IMR-90 (cell line): ENCODE data around the gene CLDN7. TPM values are rescaled to one million over a fixed set of nuclear protein-coding genes. Genes with fewer than 3 reads are reported as not detected.

ENCODE experiments used
- ATAC-seq: fragments of 200-7000 bp; cut with Tn5 transposase; 2 replicates; pipeline ENCODE4 v1.9.1; 2020; ENCODE audit warnings: low read depth, mild to moderate bottlenecking, moderate library complexity
- BruUV-seq: library from RNA; stranded (reverse); fragments of 400-500 nt; replicated peaks from 2 replicates; lab custom pipeline; 2021; lab: Mats Ljungman, UMichigan
- CTCF ChIA-PET: fragments of 300-600 bp; formaldehyde crosslinking; extraction: SDS; loops from one replicate; lab custom pipeline; 2021; ENCODE audit warnings: antibody characterized with exemption; lab: Yijun Ruan, JAX
- POLR2A ChIA-PET: fragments of 300-600 bp; sonication (Branson Sonifier 250); formaldehyde crosslinking; loops from one replicate; lab custom pipeline; 2022; ENCODE audit warnings: antibody characterized with exemption; ENCODE audit not compliant: unreplicated experiment; lab: Charles Lee
- DNase-seq: peaks from one replicate; pipeline ENCODE4 v3.0.0; 2013
- H2AFZ ChIP-seq: replicated peaks from 2 replicates; pipeline ENCODE3; 2013; ENCODE audit warnings: low read length, mild to moderate bottlenecking; ENCODE audit not compliant: poor library complexity
- H2AK5ac ChIP-seq: 2 replicates; pipeline ENCODE4 v1.6.1; 2013; ENCODE audit warnings: low read depth, low read length, inconsistent platforms
- H2AK9ac ChIP-seq: replicated peaks from 2 replicates; pipeline ENCODE3; 2013; ENCODE audit warnings: mild to moderate bottlenecking, low read depth, low read length, moderate library complexity; ENCODE audit not compliant: poor library complexity
- H2BK120ac ChIP-seq: 2 replicates; pipeline ENCODE4 v1.6.1; 2013; ENCODE audit warnings: low read depth, low read length, inconsistent platforms
- H2BK15ac ChIP-seq: 3 replicates; pipeline ENCODE4 v1.6.1; 2013; ENCODE audit warnings: low read depth, low read length, inconsistent platforms
- H2BK20ac ChIP-seq: 2 replicates; pipeline ENCODE4 v1.6.1; 2013; ENCODE audit warnings: low read depth, mild to moderate bottlenecking, inconsistent platforms, low read length, moderate library complexity
- H2BK5ac ChIP-seq: 2 replicates; pipeline ENCODE4 v1.6.1; 2013; ENCODE audit warnings: mild to moderate bottlenecking, low read depth, low read length, inconsistent platforms; ENCODE audit not compliant: poor library complexity, severe bottlenecking
- H3K14ac ChIP-seq: replicated peaks from 2 replicates; pipeline ENCODE4 v1.6.1; 2013; ENCODE audit warnings: low read depth, low read length, inconsistent platforms
- H3K18ac ChIP-seq: 2 replicates; pipeline ENCODE4 v1.6.1; 2013; ENCODE audit warnings: low read depth, low read length, control low read depth
- H3K23ac ChIP-seq: 2 replicates; pipeline ENCODE4 v1.6.1; 2013; ENCODE audit warnings: low read depth, low read length, inconsistent platforms
- H3K27ac ChIP-seq: 2 replicates; pipeline ENCODE4 v1.5.1; 2013; ENCODE audit warnings: mild to moderate bottlenecking, control low read depth, low read length; ENCODE audit not compliant: insufficient read depth
- H3K27me3 ChIP-seq: 2 replicates; pipeline ENCODE4 v1.6.1; 2013; ENCODE audit warnings: low read length; ENCODE audit not compliant: control insufficient read depth, insufficient read depth
- H3K36me3 ChIP-seq: 2 replicates; pipeline ENCODE4 v1.6.1; 2013; ENCODE audit warnings: low read length, mixed read lengths; ENCODE audit not compliant: control insufficient read depth, insufficient read depth
- H3K4ac ChIP-seq: 2 replicates; pipeline ENCODE4 v1.6.1; 2013; ENCODE audit warnings: low read depth, low read length, inconsistent platforms
- H3K4me1 ChIP-seq: 2 replicates; pipeline ENCODE4 v1.6.1; 2013; ENCODE audit warnings: low read length, mixed read lengths; ENCODE audit not compliant: control insufficient read depth, insufficient read depth
- H3K4me2 ChIP-seq: 2 replicates; pipeline ENCODE4 v1.6.1; 2013; ENCODE audit warnings: low read depth, mild to moderate bottlenecking, control low read depth, low read length, moderate library complexity
- H3K4me3 ChIP-seq: 2 replicates; pipeline ENCODE4 v1.5.1; 2013; ENCODE audit warnings: low read depth, mild to moderate bottlenecking, control low read depth, low read length, moderate library complexity; ENCODE audit not compliant: insufficient read depth
- H3K56ac ChIP-seq: 2 replicates; pipeline ENCODE4 v1.6.1; 2013; ENCODE audit warnings: low read length, inconsistent platforms; ENCODE audit not compliant: insufficient read depth; ENCODE audit errors: extremely low read depth
- H3K79me1 ChIP-seq, 2 experiments: 2 replicates each; pipeline ENCODE4 v1.6.1; 2013; ENCODE audit warnings: low read length in 2 of 2, inconsistent platforms in 1 of 2, low read depth in 1 of 2
- H3K9ac ChIP-seq: 2 replicates; pipeline ENCODE4 v1.6.1; 2013; ENCODE audit warnings: low read depth, low read length, control low read depth
- H3K9me1 ChIP-seq: 2 replicates; pipeline ENCODE4 v1.6.1; 2013; ENCODE audit warnings: low read length, inconsistent platforms; ENCODE audit not compliant: insufficient read depth
- H3K9me3 ChIP-seq: 2 replicates; pipeline ENCODE4 v1.6.1; 2013; ENCODE audit warnings: low read length; ENCODE audit not compliant: control insufficient read depth, insufficient read depth
- H4K20me1 ChIP-seq: 2 replicates; pipeline ENCODE4 v1.6.1; 2013; ENCODE audit warnings: low read length, inconsistent platforms; ENCODE audit not compliant: insufficient read depth
- H4K5ac ChIP-seq: 2 replicates; pipeline ENCODE4 v1.6.1; 2013; ENCODE audit warnings: mild to moderate bottlenecking, low read depth, low read length, control low read depth
- H4K8ac ChIP-seq, 2 experiments: 2 replicates each; pipeline ENCODE4 v1.6.1; 2013; ENCODE audit warnings: low read depth in 2 of 2, low read length in 2 of 2, control low read depth in 1 of 2, inconsistent platforms in 1 of 2
- H4K91ac ChIP-seq: 2 replicates; pipeline ENCODE4 v1.6.1; 2013; ENCODE audit warnings: low read depth, low read length, inconsistent platforms; ENCODE audit not compliant: insufficient read depth
- BHLHE40 ChIP-seq: fragments of 150-350 bp; IDR thresholded peaks from 2 replicates; pipeline ENCODE4 v1.6.1; 2016; ENCODE audit warnings: mild to moderate bottlenecking, low read depth, low read length
- CEBPB ChIP-seq: IDR thresholded peaks from 2 replicates; pipeline ENCODE4 v1.6.1; 2012; ENCODE audit warnings: low read depth, low read length, improper control_type of control experiment
- CHD1 ChIP-seq: IDR thresholded peaks from 2 replicates; pipeline ENCODE4 v1.6.1; 2012; ENCODE audit warnings: low read depth, low read length, improper control_type of control experiment
- CTCF ChIP-seq: conservative IDR thresholded peaks from 2 replicates; pipeline ENCODE4 v1.5.1; 2012; ENCODE audit warnings: mild to moderate bottlenecking, low read depth, low read length, improper control_type of control experiment
- ELK1 ChIP-seq: fragments of 150-350 bp; IDR thresholded peaks from 2 replicates; pipeline ENCODE4 v1.6.1; 2016; ENCODE audit warnings: low read depth, mild to moderate bottlenecking, low read length, moderate library complexity, borderline replicate concordance
- FOS ChIP-seq: fragments of 150-350 bp; IDR thresholded peaks from 2 replicates; pipeline ENCODE4 v1.6.1; 2016; ENCODE audit warnings: low read depth, low read length
- MAFK ChIP-seq: IDR thresholded peaks from 2 replicates; pipeline ENCODE4 v1.6.1; 2012; ENCODE audit warnings: low read depth, low read length, improper control_type of control experiment
- MAZ ChIP-seq: IDR thresholded peaks from 2 replicates; pipeline ENCODE4 v1.6.1; 2012; ENCODE audit warnings: low read depth, mild to moderate bottlenecking, low read length, improper control_type of control experiment, moderate library complexity, borderline replicate concordance
- MXI1 ChIP-seq: IDR thresholded peaks from 2 replicates; pipeline ENCODE4 v1.6.1; 2012; ENCODE audit warnings: low read depth, mild to moderate bottlenecking, low read length, moderate library complexity, borderline replicate concordance
- NFE2L2 ChIP-seq: fragments of 150-350 bp; IDR thresholded peaks from 2 replicates; pipeline ENCODE4 v1.6.1; 2016; ENCODE audit warnings: low read depth, mild to moderate bottlenecking, low read length
- POLR2A ChIP-seq: IDR thresholded peaks from 2 replicates; pipeline ENCODE4 v1.6.1; 2012; ENCODE audit warnings: mild to moderate bottlenecking, low read depth, low read length
- RAD21 ChIP-seq: IDR thresholded peaks from 2 replicates; pipeline ENCODE4 v1.6.1; 2012; ENCODE audit warnings: low read length, improper control_type of control experiment
- RCOR1 ChIP-seq: IDR thresholded peaks from 2 replicates; pipeline ENCODE4 v1.6.1; 2012; ENCODE audit warnings: mild to moderate bottlenecking, low read length, improper control_type of control experiment; ENCODE audit not compliant: insufficient replicate concordance
- RFX5 ChIP-seq: IDR thresholded peaks from 2 replicates; pipeline ENCODE4 v1.8.0; 2012; ENCODE audit warnings: low read depth, mild to moderate bottlenecking, low read length, moderate library complexity
- SMC3 ChIP-seq: fragments of 150-350 bp; IDR thresholded peaks from 2 replicates; pipeline ENCODE4 v1.6.1; 2016; ENCODE audit warnings: low read depth, mild to moderate bottlenecking, antibody characterized with exemption, low read length, moderate library complexity
- USF2 ChIP-seq: fragments of 150-350 bp; IDR thresholded peaks from 2 replicates; pipeline ENCODE4 v1.6.1; 2017; ENCODE audit warnings: mild to moderate bottlenecking, antibody characterized with exemption, low read length, low read depth
- WGBS, 2 experiments: methylation state at CpG; one replicate each; pipeline versions ENCODE4 v1.1.5 to v1.1.7; 2013; ENCODE audit warnings: missing lambda C conversion rate in 2 of 2; ENCODE audit not compliant: insufficient read length in 1 of 2; ENCODE audit errors: extremely low coverage in 2 of 2; 5-methylcytosine and 5-hydroxymethylcytosine counted together
- dilution Hi-C: fragments of 300-500 bp; cut with HindIII; formaldehyde crosslinking; loops from one replicate; pipeline ENCODE4 v1.14.3; 2018; ENCODE audit warnings: low sequenced_read_pairs; ENCODE audit not compliant: unreplicated experiment
- in situ Hi-C: fragments of 300-500 bp; cut with MboI; formaldehyde crosslinking; loops from 3 replicates; pipeline ENCODE4 v1.14.3; 2019; ENCODE audit warnings: low sequenced_read_pairs, inconsistent platforms, mixed read lengths
- intact Hi-C: fragments of 100-400 bp; cut with micrococcal nuclease; formaldehyde crosslinking; loops from 2 replicates; pipeline ENCODE4 v1.10.0; 2022
- polyA plus RNA-seq, 3 experiments: library from polyadenylated mRNA; depleted of rRNA; stranded (reverse); fragments of >200 nt; gene quantifications; 2 replicates each; pipeline ENCODE4 v1.2.3, GENCODE V29; 2012; ENCODE audit warnings: low replicate concordance in 1 of 3
- total RNA-seq: library from RNA; depleted of rRNA; stranded (reverse); fragments of >200 nt; gene quantifications from 2 replicates; pipeline ENCODE4 v1.2.3, GENCODE V29; 2012

Gene CLDN7
- total and polyA plus RNA-seq, 2 of the 4 experiments (the other 2 are of a cell fraction): 1.4 TPM

- Histone ChIP-seq H3K4me3 (no peak overlapping the region), H3K4me2 (no peak overlapping the region), H2BK15ac (no peak overlapping the region), H3K4me1 (peaks cover 5% of the 10 kb centered on the region; the same call in 1 of the 2 replicates), H2BK5ac (no peak overlapping the region), H3K9me3 (no peaks in the 10 kb centered on the region), H3K27me3 (no peaks in the 10 kb centered on the region), H3K18ac (no peak overlapping the region), H4K20me1 (peaks cover 32% of the 10 kb centered on the region), H4K8ac (no peak overlapping the region), H3K79me1 (peaks cover 8 to 76% of the 10 kb centered on the region in 2 experiments), H2AK9ac (no peak overlapping the region), H3K27ac (no peak overlapping the region), H2BK120ac (no peak overlapping the region), H4K5ac (no peak overlapping the region), H3K9me1 (0 out of 2 replicates have a peak, but pooled peaks cover 7% of the 10 kb centered on the region), H3K9ac (no peak overlapping the region), H2AK5ac (no peak overlapping the region), H3K36me3 (peaks cover 89% of the 10 kb centered on the region), H3K4ac (no peak overlapping the region), H3K14ac (no peak overlapping the region), H3K56ac (no peak overlapping the region), H3K23ac (no peak overlapping the region), H2BK20ac (no peak overlapping the region), H2AFZ (no peak overlapping the region), H4K91ac (no peak overlapping the region)
- DNase-seq (no peak), ATAC-seq (no peak)
- BruUV-seq: TSS peak; percentile 27
- in situ Hi-C loops (loop anchor here (25.0 kb wide), 1 partner anchor 936 kb away; the partner anchor contains the start of genes PER1 and VAMP2), dilution Hi-C loops (no loop called here), intact Hi-C loops (no loop called here)
- TF ChIP-seq RCOR1: no peak
- no peak for TF ChIP-seq CHD1
- TF ChIP-seq FOS: no peak
- TF ChIP-seq USF2: no peak
- TF ChIP-seq CEBPB: no peak
- no peak for TF ChIP-seq POLR2A
- TF ChIP-seq BHLHE40: no peak
- no peak for TF ChIP-seq RFX5
- TF ChIP-seq MAZ: no peak
- TF ChIP-seq SMC3: no peak
- no peak for TF ChIP-seq MAFK
- TF ChIP-seq RAD21: no peak
- TF ChIP-seq NFE2L2: no peak
- no peak for TF ChIP-seq MXI1
- no peak for TF ChIP-seq CTCF
- TF ChIP-seq ELK1: no peak
- ChIA-PET POLR2A (no interaction called here), CTCF (no interaction called here)
- WGBS, 2 experiments: no CpG with 5 or more reads among the region's 21 CpGs
Observed at GRCh38 chr17:7225711-7226331, 36.5 kb downstream of the CLDN7 start.
